Mesenchymal stem cell (in vitro differentiated cells and primary cell): Measurements from ENCODE around the gene GNPDA2.

ENCODE experiments used
- DNase-seq: peaks from one replicate; pipeline ENCODE4 v3.0.0-alpha.2; 2013
- H2AFZ ChIP-seq: one replicate; pipeline ENCODE4 v1.6.1; 2013; ENCODE audit warnings: low read depth, mild to moderate bottlenecking, control low read depth, inconsistent platforms, low read length, moderate library complexity
- H2AK5ac ChIP-seq: 2 replicates; pipeline ENCODE4 v1.6.1; 2013; ENCODE audit warnings: low read length, moderate library complexity, mild to moderate bottlenecking, inconsistent platforms; ENCODE audit not compliant: severe bottlenecking
- H2BK120ac ChIP-seq: one replicate; pipeline ENCODE4 v1.6.1; 2013; ENCODE audit warnings: low read depth, mild to moderate bottlenecking, inconsistent platforms, low read length, moderate library complexity
- H2BK12ac ChIP-seq, 2 experiments: one replicate each; pipeline ENCODE4 v1.6.1; 2013; ENCODE audit warnings: inconsistent platforms in 2 of 2, low read length in 2 of 2, mild to moderate bottlenecking in 2 of 2, moderate library complexity in 2 of 2, control low read depth in 1 of 2
- H2BK15ac ChIP-seq: one replicate; pipeline ENCODE4 v1.6.1; 2013; ENCODE audit warnings: mild to moderate bottlenecking, low read depth, inconsistent platforms; ENCODE audit not compliant: poor library complexity, severe bottlenecking
- H2BK5ac ChIP-seq: 2 replicates; pipeline ENCODE4 v1.6.1; 2013; ENCODE audit warnings: low read depth, mild to moderate bottlenecking, low read length, control low read depth, inconsistent platforms; ENCODE audit not compliant: poor library complexity, severe bottlenecking
- H3K14ac ChIP-seq, 2 experiments: one replicate each; pipeline ENCODE4 v1.6.1; 2013; ENCODE audit warnings: inconsistent platforms in 2 of 2, low read length in 2 of 2, control low read depth in 1 of 2, mild to moderate bottlenecking in 1 of 2, moderate library complexity in 1 of 2
- H3K18ac ChIP-seq, 2 experiments: one replicate each; pipeline ENCODE4 v1.6.1; 2013; ENCODE audit warnings: inconsistent platforms in 2 of 2, low read length in 2 of 2, control low read depth in 1 of 2, low read depth in 1 of 2, mild to moderate bottlenecking in 1 of 2
- H3K23ac ChIP-seq, 2 experiments: one replicate each; pipeline ENCODE4 v1.6.1; 2013; ENCODE audit warnings: inconsistent platforms in 2 of 2, low read length in 2 of 2, mild to moderate bottlenecking in 2 of 2, moderate library complexity in 2 of 2, control low read depth in 1 of 2
- H3K27ac ChIP-seq: 2 replicates; pipeline ENCODE4 v1.5.1; 2013; ENCODE audit warnings: mild to moderate bottlenecking, moderate library complexity, low read length, control low read depth, inconsistent platforms; ENCODE audit not compliant: poor library complexity, severe bottlenecking
- H3K27me3 ChIP-seq, 2 experiments: 2 replicates each; pipeline versions ENCODE4 v1.6.1 to v1.7.0; 2013; ENCODE audit warnings: low read length in 2 of 2, mild to moderate bottlenecking in 2 of 2, moderate library complexity in 2 of 2, control low read depth in 1 of 2, inconsistent platforms in 1 of 2; ENCODE audit not compliant: control insufficient read depth in 1 of 2, insufficient read depth in 1 of 2
- H3K36me3 ChIP-seq, 2 experiments: 2 replicates each; pipeline versions ENCODE4 v1.6.1 to v1.7.0; 2013; ENCODE audit warnings: low read length in 2 of 2, control low read depth in 1 of 2, inconsistent platforms in 1 of 2, low read depth in 1 of 2, mild to moderate bottlenecking in 1 of 2; ENCODE audit not compliant: insufficient read depth in 2 of 2, control insufficient read depth in 1 of 2
- H3K4ac ChIP-seq, 2 experiments: one replicate each; pipeline ENCODE4 v1.6.1; 2013; ENCODE audit warnings: inconsistent platforms in 2 of 2, low read length in 2 of 2, mild to moderate bottlenecking in 2 of 2, moderate library complexity in 2 of 2, control low read depth in 1 of 2, low read depth in 1 of 2
- H3K4me1 ChIP-seq: 2 replicates; pipeline ENCODE4 v1.6.1; 2013; ENCODE audit warnings: low read depth, low read length, control low read depth; ENCODE audit not compliant: control insufficient read depth, insufficient read depth
- H3K4me2 ChIP-seq: 2 replicates; pipeline ENCODE4 v1.6.1; 2013; ENCODE audit warnings: low read length, mild to moderate bottlenecking, inconsistent platforms; ENCODE audit not compliant: poor library complexity, severe bottlenecking
- H3K4me3 ChIP-seq, 2 experiments: 2 replicates each; pipeline versions ENCODE4 v1.5.1 to v1.7.0; 2013; ENCODE audit warnings: low read length in 2 of 2, mild to moderate bottlenecking in 2 of 2, control low read depth in 1 of 2, low read depth in 1 of 2; ENCODE audit not compliant: insufficient read depth in 1 of 2
- H3K79me1 ChIP-seq: replicated peaks from 2 replicates; pipeline ENCODE4 v1.6.1; 2013; ENCODE audit warnings: mild to moderate bottlenecking, control low read depth, low read length, inconsistent platforms; ENCODE audit not compliant: poor library complexity, severe bottlenecking
- H3K9ac ChIP-seq: 2 replicates; pipeline ENCODE4 v1.7.0; 2013; ENCODE audit warnings: mild to moderate bottlenecking, low read length, moderate library complexity
- H3K9me3 ChIP-seq: 2 replicates; pipeline ENCODE4 v1.7.0; 2013; ENCODE audit warnings: mild to moderate bottlenecking, low read length; ENCODE audit not compliant: control insufficient read depth
- H4K8ac ChIP-seq: one replicate; pipeline ENCODE4 v1.6.1; 2013; ENCODE audit warnings: inconsistent platforms, mild to moderate bottlenecking, low read length, moderate library complexity
- H4K91ac ChIP-seq: one replicate; pipeline ENCODE4 v1.6.1; 2013; ENCODE audit warnings: mild to moderate bottlenecking, low read length, inconsistent platforms
- WGBS: methylation state at CpG from one replicate; pipeline ENCODE4 v1.1.7; 2013; ENCODE audit warnings: mixed read lengths; 5-methylcytosine and 5-hydroxymethylcytosine counted together

GNPDA2 gene

DNA sequence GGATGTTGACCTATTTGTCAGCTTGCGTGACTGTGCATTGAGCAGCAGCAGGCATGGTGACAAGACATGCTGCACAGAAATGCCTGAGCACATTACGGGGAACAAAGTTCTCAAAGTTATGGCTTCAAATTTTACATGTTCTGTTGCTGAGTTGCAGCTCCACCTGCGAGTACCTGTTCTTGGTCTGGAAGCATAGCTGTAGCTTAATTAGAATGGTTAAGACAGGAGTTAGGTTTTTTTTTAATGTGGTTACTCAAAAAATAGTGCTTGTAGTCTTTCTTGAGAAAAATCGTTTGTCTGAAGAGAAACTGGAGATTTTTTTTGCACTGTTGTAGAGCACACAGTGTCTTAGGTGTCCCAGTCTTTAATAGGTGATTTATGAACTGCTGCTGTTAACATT, 38.8 kb upstream of the GNPDA2 start:
- H3K36me3 ChIP-seq = no peaks in the 10 kb centered on the region
- no peaks in the 10 kb centered on the region for H3K27me3 ChIP-seq
- no peak overlapping the region for H2AFZ ChIP-seq
- no peak overlapping the region for H3K9ac ChIP-seq
- DNase-seq = no peak
- WGBS = 86% methylated on average over 4 of the region's 4 CpGs
- no peaks in the 10 kb centered on the region for H3K79me1 ChIP-seq
- H3K4me3 ChIP-seq = no peak overlapping the region
- H3K4ac ChIP-seq = no peak overlapping the region
- no peak overlapping the region for H3K4me2 ChIP-seq
- no peak overlapping the region for H2BK120ac ChIP-seq
- H4K91ac ChIP-seq = no peak overlapping the region
- H3K9me3 ChIP-seq = no peaks in the 10 kb centered on the region
- H2BK12ac ChIP-seq = no peak overlapping the region
- H3K4me1 ChIP-seq = no peaks in the 10 kb centered on the region
- no peak overlapping the region for H2BK5ac ChIP-seq
- no peak overlapping the region for H3K14ac ChIP-seq
- no peak overlapping the region for H3K27ac ChIP-seq
- no peak overlapping the region for H2BK15ac ChIP-seq
- H4K8ac ChIP-seq = no peak overlapping the region
- no peak overlapping the region for H3K23ac ChIP-seq
- no peak overlapping the region for H2AK5ac ChIP-seq
- no peak overlapping the region for H3K18ac ChIP-seq

DNA sequence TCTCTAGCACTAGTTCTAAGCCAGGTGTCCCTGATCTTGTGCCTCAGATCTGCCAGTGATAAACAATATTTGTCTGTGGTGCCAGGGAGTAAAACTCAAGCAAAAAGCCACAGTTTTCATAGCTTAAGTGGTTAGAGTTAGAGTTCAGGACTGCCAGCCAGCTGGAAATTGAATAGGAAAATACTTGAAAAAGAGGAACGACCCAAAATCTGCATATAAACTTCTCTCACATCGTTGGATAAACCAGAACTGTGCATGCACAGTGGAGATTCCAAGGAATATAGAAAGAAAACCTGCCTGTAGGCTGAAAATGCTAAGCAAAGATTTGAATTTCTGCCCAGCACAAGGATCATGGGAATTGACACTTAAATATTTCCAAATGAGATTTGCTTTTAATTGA, 35.0 kb upstream of the GNPDA2 start:
- H2AK5ac ChIP-seq = no peak overlapping the region
- H2BK120ac ChIP-seq = peak overlapping the region; percentile 15
- no peak overlapping the region for H4K8ac ChIP-seq
- 59% methylated on average over 2 of the region's 2 CpGs for WGBS
- no peaks in the 10 kb centered on the region for H3K79me1 ChIP-seq
- no peak overlapping the region for H3K4me2 ChIP-seq
- H3K18ac ChIP-seq = no peak overlapping the region
- H2BK5ac ChIP-seq = no peak overlapping the region
- H3K9ac ChIP-seq = peak overlapping the region; percentile 47
- no peak overlapping the region for H3K4ac ChIP-seq
- H3K14ac ChIP-seq = peak overlapping the region in 1 of 2 experiments; percentile 95
- no peaks in the 10 kb centered on the region for H3K9me3 ChIP-seq
- H3K27ac ChIP-seq = no peak overlapping the region
- H2BK15ac ChIP-seq = no peak overlapping the region
- no peaks in the 10 kb centered on the region for H3K36me3 ChIP-seq
- DNase-seq = no peak
- H3K27me3 ChIP-seq = no peaks in the 10 kb centered on the region
- H3K23ac ChIP-seq = no peak overlapping the region
- H4K91ac ChIP-seq = no peak overlapping the region
- H2AFZ ChIP-seq = peak overlapping the region; percentile 61
- H2BK12ac ChIP-seq = no peak overlapping the region
- no peak overlapping the region for H3K4me3 ChIP-seq
- no peaks in the 10 kb centered on the region for H3K4me1 ChIP-seq

DNA sequence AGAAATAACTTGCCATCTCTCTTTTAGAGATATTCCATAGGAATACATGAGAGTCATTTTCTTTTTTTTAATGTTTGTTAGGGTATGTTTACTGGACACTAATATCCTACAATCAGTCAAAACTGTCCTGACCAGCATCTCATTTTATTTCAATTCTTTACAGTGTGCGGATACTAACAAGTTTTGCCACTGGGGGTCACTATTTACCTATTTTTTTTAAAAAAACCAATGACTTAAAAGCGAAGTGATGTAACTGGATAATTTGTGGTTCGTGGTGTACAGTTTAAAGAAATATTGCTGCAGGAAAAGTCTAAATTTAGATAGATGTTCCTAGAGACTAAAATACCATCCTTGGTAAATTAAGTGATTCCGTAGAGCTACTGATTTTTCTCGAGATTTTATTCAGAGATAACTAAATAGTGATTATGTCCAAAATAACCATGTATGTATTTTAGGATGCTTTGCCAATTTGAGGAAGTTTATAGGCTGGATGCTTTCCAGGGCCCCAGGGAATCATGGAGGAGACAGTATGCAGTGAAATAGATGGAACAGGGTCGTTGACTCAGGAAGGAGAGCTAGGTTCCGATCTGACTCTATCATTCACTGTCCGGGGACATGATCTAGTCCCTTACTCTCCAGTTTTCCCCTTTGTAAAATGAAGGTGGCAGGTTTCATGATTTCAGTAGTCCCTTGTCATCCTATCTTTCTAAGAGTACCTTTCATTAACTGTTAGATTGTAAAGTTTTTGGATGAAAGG, 34.0 kb upstream of the GNPDA2 start:
- Histone ChIP-seq H3K27me3 (no peaks in the 10 kb centered on the region), H3K79me1 (no peaks in the 10 kb centered on the region), H3K4me2 (no peak overlapping the region), H2AFZ (no peak overlapping the region), H2BK15ac (no peak overlapping the region), H3K18ac (no peak overlapping the region), H3K4ac (no peak overlapping the region), H3K9me3 (no peaks in the 10 kb centered on the region), H2AK5ac (no peak overlapping the region), H2BK5ac (no peak overlapping the region), H2BK12ac (no peak overlapping the region), H4K8ac (no peak overlapping the region), H3K9ac (peak overlapping the region; percentile 47), H3K27ac (no peak overlapping the region), H4K91ac (no peak overlapping the region), H3K4me3 (no peak overlapping the region), H2BK120ac (no peak overlapping the region), H3K14ac (no peak overlapping the region), H3K23ac (no peak overlapping the region), H3K4me1 (no peaks in the 10 kb centered on the region), H3K36me3 (no peaks in the 10 kb centered on the region)
- WGBS = 11% methylated on average over 3 of the region's 8 CpGs
- DNase-seq = peak; percentile 62

DNA sequence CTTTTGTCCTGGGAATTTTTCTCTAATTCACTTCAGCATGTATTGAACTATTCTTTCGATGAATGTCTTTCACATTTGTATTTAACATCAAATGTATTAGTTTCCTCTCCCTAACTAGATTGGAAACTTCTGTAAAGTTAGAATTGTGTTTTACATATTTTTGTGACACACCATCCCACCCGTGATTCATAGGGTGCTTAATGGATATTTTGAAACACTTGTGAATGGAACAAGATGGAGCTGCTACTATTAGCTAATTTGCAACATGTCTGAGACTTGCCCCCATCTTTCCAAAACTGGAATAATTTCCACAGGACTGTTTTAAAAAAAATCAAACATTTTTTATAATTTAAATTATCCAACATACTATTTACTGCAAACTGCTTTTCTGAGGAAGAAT, 30.2 kb upstream of the GNPDA2 start:
- H3K4me2 ChIP-seq = no peak overlapping the region
- no peak overlapping the region for H3K27ac ChIP-seq
- no peaks in the 10 kb centered on the region for H3K4me1 ChIP-seq
- no CpG with 5 or more reads among the region's 2 CpGs for WGBS
- H3K79me1 ChIP-seq = no peaks in the 10 kb centered on the region
- no peak overlapping the region for H3K14ac ChIP-seq
- H2BK5ac ChIP-seq = no peak overlapping the region
- no peak overlapping the region for H3K18ac ChIP-seq
- no peak overlapping the region for H4K91ac ChIP-seq
- no peak overlapping the region for H2AK5ac ChIP-seq
- no peak overlapping the region for H4K8ac ChIP-seq
- H2BK12ac ChIP-seq = no peak overlapping the region
- no peak overlapping the region for H3K4me3 ChIP-seq
- H3K23ac ChIP-seq = no peak overlapping the region
- DNase-seq = no peak
- no peaks in the 10 kb centered on the region for H3K9me3 ChIP-seq
- H2BK120ac ChIP-seq = no peak overlapping the region
- H3K9ac ChIP-seq = peak overlapping the region; percentile 38
- no peaks in the 10 kb centered on the region for H3K36me3 ChIP-seq
- H2BK15ac ChIP-seq = no peak overlapping the region
- H3K27me3 ChIP-seq = no peaks in the 10 kb centered on the region
- H3K4ac ChIP-seq = no peak overlapping the region
- no peak overlapping the region for H2AFZ ChIP-seq
